Activated CD4-positive, alpha-beta memory T cell treated with anti-CD3 and anti-CD28 coated beads, Interleukin-2, amount 10 ng/mL, durations not matched to agents 7 days and 5 days (primary cell): ENCODE data around the gene FNDC3B. TPM values are rescaled to one million over a fixed set of nuclear protein-coding genes. Genes with fewer than 3 reads are reported as not detected.

Experiments used
- CTCF ChIA-PET: fragments of 350-600 bp; sonication (Branson Sonifier 250); formaldehyde crosslinking; loops from one replicate; lab custom pipeline; 2021; ENCODE audit warnings: antibody characterized with exemption, inconsistent platforms; lab: Charles Lee
- POLR2A ChIA-PET: fragments of 350-600 bp; sonication (Branson Sonifier 250); formaldehyde crosslinking; loops from one replicate; lab custom pipeline; 2021; ENCODE audit warnings: antibody characterized with exemption; lab: Charles Lee
- DNase-seq: peaks from one replicate; pipeline ENCODE4 v3.0.0-alpha.2; 2020
- H3K27ac Mint-ChIP-seq: one replicate; pipeline ENCODE4 v1.8.0; 2021; ENCODE audit warnings: mild to moderate bottlenecking, mixed read lengths
- H3K27me3 Mint-ChIP-seq: one replicate; pipeline ENCODE4 v1.8.0; 2021; ENCODE audit warnings: mixed read lengths
- H3K36me3 Mint-ChIP-seq: one replicate; pipeline ENCODE4 v1.8.0; 2021; ENCODE audit warnings: low read depth, mixed read lengths
- H3K4me1 Mint-ChIP-seq: one replicate; pipeline ENCODE4 v1.8.0; 2021; ENCODE audit warnings: mixed read lengths
- H3K4me3 Mint-ChIP-seq: one replicate; pipeline ENCODE4 v1.8.0; 2021; ENCODE audit warnings: mild to moderate bottlenecking, mixed read lengths
- H3K9me3 Mint-ChIP-seq: one replicate; pipeline ENCODE4 v1.8.0; 2021; ENCODE audit warnings: mixed read lengths
- total RNA-seq, 2 experiments: library from RNA; stranded (reverse); gene quantifications; one replicate each; pipeline ENCODE4 v1.2.3, GENCODE V29; 2021

Gene FNDC3B
- total RNA-seq, 2 experiments from 2014 or later: 21.6 to 21.8 TPM

GRCh38 chr3:172096881-172097420, 57.6 kb downstream of the FNDC3B start:
- Mint-ChIP-seq H3K27ac (no peak overlapping the region), H3K4me1 (peaks cover 36% of the 10 kb centered on the region), H3K9me3 (peaks cover 2% of the 10 kb centered on the region), H3K4me3 (no peak overlapping the region), H3K27me3 (no peaks in the 10 kb centered on the region), H3K36me3 (peaks cover 9% of the 10 kb centered on the region)
- CTCF ChIA-PET: no interaction called here
- DNase-seq: no peak
- POLR2A ChIA-PET: interaction anchor here (0.8 kb wide), 1 partner anchor 11 kb away, joined by 3 read pairs; no protein-coding TSS in a partner anchor

DNA sequence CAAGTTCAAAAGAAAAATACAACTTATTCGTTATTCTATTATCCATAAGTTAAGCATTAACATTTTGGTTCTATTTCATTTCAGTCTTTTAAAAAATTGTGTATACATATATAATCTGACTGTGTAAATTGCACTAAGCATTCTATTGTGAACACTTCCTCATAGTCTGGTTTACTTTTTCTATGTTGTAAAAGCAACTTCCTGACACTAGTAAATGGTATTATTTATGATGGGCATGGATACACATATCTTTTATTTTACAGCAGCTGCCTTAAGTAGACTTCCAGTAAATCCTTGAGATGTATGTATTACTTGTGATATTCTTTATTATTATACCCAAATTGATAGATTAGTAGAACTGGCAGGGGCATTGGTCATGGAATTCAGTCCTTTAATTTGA, 58.2 kb downstream of the FNDC3B start:
- POLR2A ChIA-PET: no interaction called here
- Mint-ChIP-seq H3K4me1 (peaks cover 42% of the 10 kb centered on the region), H3K9me3 (peaks cover 2% of the 10 kb centered on the region), H3K27me3 (no peaks in the 10 kb centered on the region), H3K27ac (no peak overlapping the region), H3K4me3 (no peak overlapping the region), H3K36me3 (peaks cover 5% of the 10 kb centered on the region)
- no peak for DNase-seq
- CTCF ChIA-PET: no interaction called here

- POLR2A ChIA-PET: no interaction called here
- peaks cover 2% of the 10 kb centered on the region for H3K9me3 Mint-ChIP-seq
- no peak for DNase-seq
- H3K4me1 Mint-ChIP-seq: peaks cover 53% of the 10 kb centered on the region
- H3K27me3 Mint-ChIP-seq: no peaks in the 10 kb centered on the region
- CTCF ChIA-PET: no interaction called here
- no peak overlapping the region for H3K27ac Mint-ChIP-seq
- H3K4me3 Mint-ChIP-seq: no peak overlapping the region
- H3K36me3 Mint-ChIP-seq: peaks cover 5% of the 10 kb centered on the region
These were observed 59.5 kb downstream of the FNDC3B start for GRCh38 chr3:172098698-172099494.

GRCh38 chr3:172099495-172099808, 60.1 kb downstream of the FNDC3B start:
- Mint-ChIP-seq H3K4me1 (peaks cover 53% of the 10 kb centered on the region), H3K4me3 (no peak overlapping the region), H3K27ac (no peak overlapping the region), H3K36me3 (peaks cover 7% of the 10 kb centered on the region), H3K9me3 (peaks cover 2% of the 10 kb centered on the region), H3K27me3 (peaks cover 1% of the 10 kb centered on the region)
- ChIA-PET CTCF (interaction anchor here (0.6 kb wide), 1 partner anchor 520 kb away, joined by 3 read pairs; no protein-coding TSS in a partner anchor), POLR2A (no interaction called here)
- no peak for DNase-seq

DNA sequence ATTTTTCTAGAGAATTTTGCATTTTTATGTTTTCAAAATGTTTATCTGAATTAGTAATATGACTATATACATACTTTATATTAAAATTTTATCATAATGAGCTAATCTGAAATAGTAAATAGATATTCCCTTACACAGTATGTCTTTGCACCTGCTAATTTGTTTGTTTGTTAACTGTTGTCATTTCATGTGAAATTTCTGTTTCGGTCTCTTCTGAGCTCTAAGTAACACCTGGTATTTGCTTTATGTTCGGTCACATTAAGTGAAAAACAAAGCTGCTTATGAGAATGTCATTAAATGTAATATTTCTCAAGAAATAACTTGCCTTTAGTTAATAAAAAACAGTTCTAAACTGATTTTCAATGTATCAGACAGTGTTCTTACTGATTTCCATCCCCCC, 61.1 kb downstream of the FNDC3B start:
- ChIA-PET POLR2A (no interaction called here), CTCF (interaction anchor here (0.7 kb wide), 1 partner anchor 30 kb away, joined by 3 read pairs; no protein-coding TSS in a partner anchor)
- peaks cover 2% of the 10 kb centered on the region for H3K9me3 Mint-ChIP-seq
- no peak for DNase-seq
- no peak overlapping the region for H3K27ac Mint-ChIP-seq
- peaks cover 51% of the 10 kb centered on the region for H3K4me1 Mint-ChIP-seq
- H3K4me3 Mint-ChIP-seq: no peak overlapping the region
- H3K27me3 Mint-ChIP-seq: peaks cover 2% of the 10 kb centered on the region
- peaks cover 9% of the 10 kb centered on the region for H3K36me3 Mint-ChIP-seq

DNA sequence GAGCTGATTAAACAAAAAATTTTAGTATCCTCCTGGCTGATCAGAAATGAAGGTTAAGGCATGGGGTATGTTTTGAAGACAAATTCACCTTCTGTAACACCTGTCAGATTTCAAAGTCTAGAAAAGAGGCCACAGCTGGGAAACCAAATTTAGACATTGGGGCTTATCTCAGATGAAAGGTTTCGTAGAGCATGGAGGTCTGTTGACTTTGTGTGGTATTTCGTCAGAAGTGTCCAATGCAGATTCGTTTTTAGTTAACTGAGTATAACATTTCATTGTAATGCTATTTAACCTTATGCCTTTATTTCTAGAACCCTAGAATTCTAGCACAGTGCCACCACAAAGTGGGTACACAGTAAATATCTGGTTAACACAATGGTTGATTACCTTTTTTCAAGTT, 61.7 kb downstream of the FNDC3B start:
- no peak overlapping the region for H3K27ac Mint-ChIP-seq
- H3K36me3 Mint-ChIP-seq: peaks cover 9% of the 10 kb centered on the region
- POLR2A ChIA-PET: no interaction called here
- no peak overlapping the region for H3K4me3 Mint-ChIP-seq
- peaks cover 2% of the 10 kb centered on the region for H3K9me3 Mint-ChIP-seq
- H3K4me1 Mint-ChIP-seq: peaks cover 52% of the 10 kb centered on the region
- H3K27me3 Mint-ChIP-seq: peaks cover 2% of the 10 kb centered on the region
- no peak for DNase-seq
- CTCF ChIA-PET: interaction anchor here (2.8 kb wide), 1 partner anchor 14 kb away, joined by 8 read pairs; no protein-coding TSS in a partner anchor

DNA sequence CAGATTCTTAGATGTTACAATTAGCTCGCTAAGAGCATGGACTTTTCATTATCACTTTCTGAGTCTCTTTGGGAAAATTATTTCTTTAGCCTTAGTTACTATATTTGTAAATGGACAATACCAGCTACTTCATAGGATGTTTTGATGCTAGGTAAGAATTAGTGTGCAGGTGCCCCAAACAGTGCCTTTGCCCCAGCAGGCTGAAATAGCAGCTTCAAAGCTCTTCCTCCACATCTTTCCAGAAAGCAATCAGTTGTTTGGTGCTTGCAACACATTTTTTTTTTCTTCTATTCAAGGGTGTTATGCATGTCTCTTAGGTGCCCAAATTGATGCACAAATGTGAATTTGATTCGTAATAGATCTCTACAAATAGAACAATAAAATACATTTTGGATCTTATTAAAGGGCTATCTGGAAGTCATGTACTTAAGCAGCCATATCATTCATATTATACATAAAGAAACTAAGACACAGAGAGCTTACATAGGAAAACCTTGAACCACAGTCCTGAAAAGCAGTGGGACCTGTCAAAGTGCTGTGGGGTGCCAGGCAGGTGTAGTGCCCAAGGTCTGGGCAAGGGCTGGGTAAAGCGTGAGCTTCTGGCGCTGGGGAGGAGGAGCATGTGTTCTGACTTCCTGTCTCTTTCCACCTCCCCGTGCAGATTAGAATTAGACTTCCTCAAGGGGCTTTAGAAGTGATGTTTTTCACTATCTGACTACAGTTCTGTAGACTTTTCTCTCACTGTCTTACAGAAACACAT, 62.9 kb downstream of the FNDC3B start:
- Mint-ChIP-seq H3K9me3 (no peaks in the 10 kb centered on the region), H3K4me3 (no peak overlapping the region), H3K27ac (peak overlapping the region; percentile 4), H3K36me3 (peaks cover 14% of the 10 kb centered on the region), H3K27me3 (peaks cover 2% of the 10 kb centered on the region), H3K4me1 (peaks cover 59% of the 10 kb centered on the region)
- peak; percentile 48 for DNase-seq
- CTCF ChIA-PET: interaction anchor here (0.5 to 2.8 kb wide), 5 partner anchors 10 to 1763 kb away, joined by 3 to 8 read pairs (median 4); no protein-coding TSS in a partner anchor
- POLR2A ChIA-PET: interaction anchor here (0.7 to 1.4 kb wide), 3 partner anchors 28 to 462 kb away, joined by 4 to 5 read pairs (median 4); partner anchors contain the start of gene FNDC3B

GRCh38 chr3:172102883-172103310, 63.5 kb downstream of the FNDC3B start:
- CTCF ChIA-PET: interaction anchor here (0.9 to 2.8 kb wide), 3 partner anchors 15 to 229 kb away, joined by 4 to 8 read pairs (median 5); no protein-coding TSS in a partner anchor
- Mint-ChIP-seq H3K4me1 (peaks cover 65% of the 10 kb centered on the region), H3K27me3 (peaks cover 2% of the 10 kb centered on the region), H3K9me3 (no peaks in the 10 kb centered on the region), H3K27ac (peak overlapping the region; percentile 4), H3K4me3 (no peak overlapping the region), H3K36me3 (peaks cover 17% of the 10 kb centered on the region)
- DNase-seq: no peak
- POLR2A ChIA-PET: interaction anchor here (1.0 to 5.9 kb wide), 4 partner anchors 10 to 64 kb away, joined by 3 to 57 read pairs (median 4); partner anchors contain the start of gene FNDC3B

- no peak overlapping the region for H3K27ac Mint-ChIP-seq
- peaks cover 14% of the 10 kb centered on the region for H3K36me3 Mint-ChIP-seq
- H3K4me3 Mint-ChIP-seq: no peak overlapping the region
- ChIA-PET CTCF (interaction anchor here (0.6 to 2.8 kb wide), 4 partner anchors 9 to 586 kb away, joined by 3 to 8 read pairs (median 4); no protein-coding TSS in a partner anchor), POLR2A (interaction anchor here (0.7 to 5.9 kb wide), 3 partner anchors 11 to 28 kb away, joined by 3 to 57 read pairs (median 3); no protein-coding TSS in a partner anchor)
- H3K9me3 Mint-ChIP-seq: no peaks in the 10 kb centered on the region
- H3K27me3 Mint-ChIP-seq: peaks cover 2% of the 10 kb centered on the region
- H3K4me1 Mint-ChIP-seq: peaks cover 73% of the 10 kb centered on the region
- DNase-seq: no peak
These were observed 64.3 kb downstream of the FNDC3B start for GRCh38 chr3:172103724-172104123.

- POLR2A ChIA-PET: interaction anchor here (1.0 to 5.9 kb wide), 2 partner anchors 18 to 28 kb away, joined by 3 to 57 read pairs; no protein-coding TSS in a partner anchor
- Mint-ChIP-seq H3K36me3 (peaks cover 14% of the 10 kb centered on the region), H3K27me3 (peaks cover 2% of the 10 kb centered on the region), H3K4me1 (peaks cover 72% of the 10 kb centered on the region), H3K27ac (peak overlapping the region; percentile 38), H3K9me3 (no peaks in the 10 kb centered on the region), H3K4me3 (no peak overlapping the region)
- CTCF ChIA-PET: interaction anchor here (0.6 to 1.3 kb wide), 5 partner anchors 10 to 585 kb away, joined by 3 to 6 read pairs (median 3); no protein-coding TSS in a partner anchor
- DNase-seq: no peak
These were observed 65.2 kb downstream of the FNDC3B start for GRCh38 chr3:172104471-172105072.

DNA sequence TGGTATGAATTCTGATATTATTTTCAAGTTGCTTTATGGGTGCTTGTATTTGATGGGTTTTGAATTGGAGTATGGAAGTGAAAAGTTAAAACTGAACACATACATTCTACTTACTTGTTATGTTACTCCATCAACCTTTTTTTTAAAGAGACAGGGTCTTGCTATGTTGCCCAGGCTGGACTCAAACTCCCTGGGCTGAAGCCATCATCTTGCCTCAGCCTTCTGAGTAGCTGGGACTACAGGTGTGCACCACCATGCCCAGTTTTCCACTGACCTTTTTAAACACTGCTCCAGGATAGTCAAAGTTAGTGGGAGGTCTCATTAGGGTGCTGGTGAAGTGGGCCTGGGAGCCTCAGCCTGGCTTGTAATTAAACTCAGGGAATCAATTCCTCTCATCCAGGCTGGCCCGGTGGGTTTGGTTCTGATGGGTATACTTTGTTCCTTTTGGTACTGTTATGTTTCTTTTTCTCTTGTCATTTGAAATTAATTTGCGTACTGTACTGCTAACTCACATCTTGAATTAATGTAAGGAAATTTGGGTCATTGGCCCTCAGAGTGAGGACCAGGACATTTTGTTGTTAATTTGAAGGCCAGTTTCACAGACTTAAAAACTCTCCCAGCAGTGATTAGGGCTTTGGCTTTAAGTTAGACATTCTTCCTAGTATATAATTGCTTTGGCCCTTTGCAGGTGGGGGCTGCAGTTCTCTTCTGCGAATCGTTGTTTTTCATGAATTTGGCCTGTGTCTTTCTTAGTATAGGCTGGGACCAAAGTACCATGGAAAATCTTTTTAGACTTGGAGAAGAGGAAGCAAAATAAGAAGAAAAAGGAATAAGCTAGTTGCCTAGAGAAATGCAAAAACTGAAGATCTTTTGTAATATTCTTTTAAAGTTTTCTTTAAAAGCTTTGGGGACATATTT, 66.9 kb downstream of the FNDC3B start:
- CTCF ChIA-PET: interaction anchor here (0.9 to 3.0 kb wide), 10 partner anchors 11 to 487 kb away, joined by 3 to 18 read pairs (median 5); partner anchors contain the start of gene FNDC3B
- H3K4me3 Mint-ChIP-seq: no peak overlapping the region
- H3K4me1 Mint-ChIP-seq: peaks cover 75% of the 10 kb centered on the region
- no peaks in the 10 kb centered on the region for H3K9me3 Mint-ChIP-seq
- DNase-seq: no peak
- H3K36me3 Mint-ChIP-seq: peaks cover 14% of the 10 kb centered on the region
- peaks cover 2% of the 10 kb centered on the region for H3K27me3 Mint-ChIP-seq
- peak overlapping the region; percentile 94 for H3K27ac Mint-ChIP-seq
- POLR2A ChIA-PET: interaction anchor here (0.6 to 5.9 kb wide), 17 partner anchors 11 to 71 kb away, joined by 3 to 57 read pairs (median 4); partner anchors contain the start of gene FNDC3B
